HCT116 (cell line): ENCODE measurements around the gene SFTPB. TPM values are rescaled to one million over a fixed set of nuclear protein-coding genes. Genes with fewer than 3 reads are reported as not detected.

ENCODE experiments used
- ATAC-seq: fragments of 200-7000 bp; cut with Tn5 transposase; 2 replicates; pipeline ENCODE4 v1.9.1; 2020; ENCODE audit warnings: mild to moderate bottlenecking, moderate library complexity
- BruUV-seq: library from RNA; stranded (reverse); fragments of 400-500 nt; replicated peaks from 2 replicates; lab custom pipeline; 2021; lab: Mats Ljungman, UMichigan
- CTCF ChIA-PET: fragments of 300-600 bp; sonication (Branson Sonifier 250); formaldehyde crosslinking; loops from one replicate; lab custom pipeline; 2021; ENCODE audit warnings: antibody characterized with exemption; lab: Charles Lee
- POLR2A ChIA-PET: fragments of 300-600, 350-600 bp; sonication (Branson Sonifier 250); formaldehyde crosslinking; loops from one replicate; lab custom pipeline; 2021; ENCODE audit warnings: antibody characterized with exemption; lab: Charles Lee
- RAD21 ChIA-PET, 2 experiments: fragments of 300-600 bp; sonication (Branson Sonifier 250); formaldehyde crosslinking; loops; one replicate each; lab custom pipeline; 2023; ENCODE audit warnings: low total read pairs in 2 of 2; ENCODE audit not compliant: uncharacterized antibody in 2 of 2, unreplicated experiment in 2 of 2, low non-redundant PET in 1 of 2; lab: Charles Lee
- DNase-seq: peaks from one replicate; pipeline ENCODE4 v3.0.0-alpha.2; 2010; ENCODE audit warnings: low read depth, low spot score
- H2AFZ ChIP-seq: fragments of 200-600 bp; shearing (Covaris generic), sonication (generic); 2 replicates; pipeline ENCODE4 v1.6.1; 2017; ENCODE audit warnings: low read depth, mixed run types, mixed read lengths, antibody characterized with exemption, low read length; ENCODE audit not compliant: poor library complexity, severe bottlenecking
- H3K27ac ChIP-seq: 2 replicates; pipeline ENCODE4 v1.5.1; 2012; ENCODE audit warnings: low read depth, low read length
- H3K27me3 ChIP-seq: fragments of 200-600 bp; sonication (generic); 2 replicates; pipeline ENCODE4 v1.6.1; 2016; ENCODE audit warnings: mixed run types, low read length, mixed read lengths; ENCODE audit not compliant: insufficient read depth
- H3K36me3 ChIP-seq, 2 experiments: fragments of 200-500 bp in 1 of 2; fragments of 200-600 bp in 1 of 2; sonication (Bioruptor generic) in 1 of 2; sonication (generic) in 1 of 2; 2 replicates each; pipeline versions ENCODE4 v1.5.1 to v1.6.1; 2014 to 2016; ENCODE audit warnings: low read length in 2 of 2, inconsistent platforms in 1 of 2, mixed read lengths in 1 of 2, mixed run types in 1 of 2; ENCODE audit not compliant: insufficient read depth in 2 of 2, control insufficient read depth in 1 of 2
- H3K4me1 ChIP-seq, 2 experiments: fragments of 200-600 bp in 1 of 2; sonication (generic) in 1 of 2; 2 replicates each; pipeline versions ENCODE4 v1.5.1 to v1.6.1; 2012 to 2017; ENCODE audit warnings: low read length in 2 of 2, inconsistent platforms in 1 of 2, mild to moderate bottlenecking in 1 of 2, mixed read lengths in 1 of 2, mixed run types in 1 of 2, moderate library complexity in 1 of 2; ENCODE audit not compliant: insufficient read depth in 2 of 2, control insufficient read depth in 1 of 2
- H3K4me2 ChIP-seq: fragments of 200-600 bp; sonication (generic); 2 replicates; pipeline ENCODE4 v1.6.1; 2017; ENCODE audit warnings: mixed run types, low read length, mixed read lengths
- H3K4me3 ChIP-seq, 2 experiments: fragments of 200-600 bp in 1 of 2; sonication (generic) in 1 of 2; replicated peaks in 1 of 2; 2 replicates each; pipeline ENCODE4 v1.5.1; 2011 to 2016; ENCODE audit warnings: low read length in 2 of 2, control low read depth in 1 of 2, low read depth in 1 of 2, mild to moderate bottlenecking in 1 of 2, mixed read lengths in 1 of 2, mixed run types in 1 of 2
- H3K79me2 ChIP-seq: fragments of 200-600 bp; sonication (generic); 2 replicates; pipeline ENCODE4 v1.6.1; 2017; ENCODE audit warnings: mild to moderate bottlenecking, mixed run types, low read length, moderate library complexity, mixed read lengths; ENCODE audit not compliant: insufficient read depth
- H3K9ac ChIP-seq: fragments of 200-600 bp; sonication (generic); 2 replicates; pipeline ENCODE4 v1.6.1; 2016; ENCODE audit warnings: low read length, mixed read lengths
- H3K9me2 ChIP-seq: fragments of 200-600 bp; sonication (generic), shearing (Covaris generic); 2 replicates; pipeline ENCODE4 v1.6.1; 2017; ENCODE audit warnings: mixed run types, mild to moderate bottlenecking, moderate library complexity; ENCODE audit not compliant: insufficient read depth
- H3K9me3 ChIP-seq, 2 experiments: fragments of 200-500 bp in 1 of 2; fragments of 200-600 bp in 1 of 2; sonication (Bioruptor generic) in 1 of 2; sonication (generic) in 1 of 2; 2 replicates each; pipeline ENCODE4 v1.6.1; 2014 to 2017; ENCODE audit warnings: low read length in 2 of 2, mixed read lengths in 2 of 2, inconsistent platforms in 1 of 2, low read depth in 1 of 2, mild to moderate bottlenecking in 1 of 2, mixed run types in 1 of 2, moderate library complexity in 1 of 2; ENCODE audit not compliant: control insufficient read depth in 1 of 2, insufficient read depth in 1 of 2
- H4K20me1 ChIP-seq: fragments of 200-600 bp; sonication (generic), shearing (Covaris generic); 2 replicates; pipeline ENCODE4 v1.6.1; 2017; ENCODE audit warnings: mixed run types, mild to moderate bottlenecking, moderate library complexity; ENCODE audit not compliant: insufficient read depth
- CBX3 ChIP-seq: IDR thresholded peaks from 2 replicates; pipeline ENCODE4 v1.6.1; 2012; ENCODE audit warnings: low read depth
- JUND ChIP-seq: IDR thresholded peaks from 2 replicates; pipeline ENCODE4 v1.6.1; 2012
- SRF ChIP-seq: IDR thresholded peaks from 2 replicates; pipeline ENCODE4 v1.6.1; 2012; ENCODE audit warnings: low read depth
- intact Hi-C: fragments of 100-400 bp; cut with micrococcal nuclease; formaldehyde crosslinking; loops from 2 replicates; pipeline ENCODE4 v1.10.0; 2022
- total RNA-seq: library from RNA; stranded (reverse); gene quantifications from one replicate; pipeline ENCODE4 v1.2.1, GENCODE V29; 2021; ENCODE audit not compliant: unreplicated experiment

SFTPB gene
- total RNA-seq, 1 experiment from 2014 or later, result 13.3 TPM

GRCh38 chr2:85697716-85698115 is 29.7 kb upstream of the SFTPB start:
- Histone ChIP-seq H3K79me2 (no peaks in the 10 kb centered on the region), H3K4me2 (no peak overlapping the region), H3K4me3 (no peak overlapping the region), H3K4me1 (peaks cover 14 to 17% of the 10 kb centered on the region in 2 experiments), H3K36me3 (no peaks in the 10 kb centered on the region), H3K9me3 (no peaks in the 10 kb centered on the region), H3K9me2 (no peaks in the 10 kb centered on the region), H3K27ac (no peak overlapping the region), H3K27me3 (no peaks in the 10 kb centered on the region), H4K20me1 (no peaks in the 10 kb centered on the region), H2AFZ (no peak overlapping the region), H3K9ac (no peak overlapping the region)
- ATAC-seq (no peak), DNase-seq (no peak)
- CTCF ChIA-PET, result no interaction called here
- no TSS peak for BruUV-seq
- intact Hi-C loops, result no loop called here
- no peak for TF ChIP-seq JUND
- POLR2A ChIA-PET, result no interaction called here
- RAD21 ChIA-PET, result interaction anchor here in 1 of 2 experiments (0.5 kb wide), 1 partner anchor 18 kb away, joined by 4 read pairs; no protein-coding TSS in a partner anchor

- H2AFZ ChIP-seq, result no peak overlapping the region
- POLR2A ChIA-PET, result no interaction called here
- no peak overlapping the region for H3K9ac ChIP-seq
- H3K9me3 ChIP-seq, result no peaks in the 10 kb centered on the region
- ATAC-seq (no peak), DNase-seq (no peak)
- BruUV-seq, result no TSS peak
- RAD21 ChIA-PET, result no interaction called here
- no peak overlapping the region for H3K27ac ChIP-seq
- no peaks in the 10 kb centered on the region for H3K27me3 ChIP-seq
- intact Hi-C loops, result no loop called here
- H3K4me3 ChIP-seq, result no peak overlapping the region
- no peaks in the 10 kb centered on the region for H3K9me2 ChIP-seq
- CTCF ChIA-PET, result no interaction called here
- TF ChIP-seq SRF (no peak), CBX3 (no peak)
- H3K79me2 ChIP-seq, result no peaks in the 10 kb centered on the region
- no peaks in the 10 kb centered on the region for H4K20me1 ChIP-seq
- H3K36me3 ChIP-seq, result no peaks in the 10 kb centered on the region
- H3K4me2 ChIP-seq, result no peak overlapping the region
- peaks cover 7 to 11% of the 10 kb centered on the region in 2 experiments for H3K4me1 ChIP-seq
Measured at GRCh38 chr2:85697096-85697495, 29.1 kb upstream of the SFTPB start.
